Uterus (tissue), 2 donors: ENCODE measurements around the gene FOXN3.

ENCODE experiments used
- POLR2A ChIP-seq, 2 donors: fragments of 450-650 bp; IDR thresholded peaks; one replicate each; pipeline ENCODE4 v1.6.1; 2016; ENCODE audit warnings: antibody characterized with exemption in 2 of 2, mild to moderate bottlenecking in 1 of 2, moderate library complexity in 1 of 2
- TF ChIP-seq, protein P1 (sequence below), 4 experiments: fragments of 200-600 bp in 2 of 4; fragments of 450-650 bp in 2 of 4; sonication (generic) in 2 of 4; IDR thresholded peaks; one replicate each; pipeline ENCODE4 v1.5.1; 2016 to 2019; ENCODE audit warnings: antibody characterized with exemption in 4 of 4, mild to moderate bottlenecking in 2 of 4, moderate library complexity in 1 of 4

DNA sequence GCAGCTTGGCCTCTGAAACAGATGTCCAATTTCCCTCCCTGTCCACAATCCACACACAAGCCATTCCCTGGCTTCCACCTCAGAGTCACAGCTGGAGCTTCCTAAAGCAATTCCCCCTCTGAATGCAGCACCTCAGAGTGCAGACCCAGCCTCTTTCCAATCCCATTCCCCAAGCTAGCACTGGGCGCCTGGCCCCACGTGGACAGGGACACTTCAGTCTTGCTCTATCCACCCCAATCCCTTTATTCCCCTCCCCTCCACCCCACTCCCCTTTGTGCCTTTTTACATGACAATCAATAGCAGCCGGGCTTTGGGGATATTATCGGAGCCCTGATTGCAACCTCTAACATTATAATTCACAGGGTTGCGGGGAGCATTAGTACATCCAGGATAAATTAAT lies 300.0 kb downstream of the FOXN3 start:
- no peak for TF ChIP-seq POLR2A (IDR thresholded peaks at IDR 0.05)
- TF ChIP-seq, protein P1, sequence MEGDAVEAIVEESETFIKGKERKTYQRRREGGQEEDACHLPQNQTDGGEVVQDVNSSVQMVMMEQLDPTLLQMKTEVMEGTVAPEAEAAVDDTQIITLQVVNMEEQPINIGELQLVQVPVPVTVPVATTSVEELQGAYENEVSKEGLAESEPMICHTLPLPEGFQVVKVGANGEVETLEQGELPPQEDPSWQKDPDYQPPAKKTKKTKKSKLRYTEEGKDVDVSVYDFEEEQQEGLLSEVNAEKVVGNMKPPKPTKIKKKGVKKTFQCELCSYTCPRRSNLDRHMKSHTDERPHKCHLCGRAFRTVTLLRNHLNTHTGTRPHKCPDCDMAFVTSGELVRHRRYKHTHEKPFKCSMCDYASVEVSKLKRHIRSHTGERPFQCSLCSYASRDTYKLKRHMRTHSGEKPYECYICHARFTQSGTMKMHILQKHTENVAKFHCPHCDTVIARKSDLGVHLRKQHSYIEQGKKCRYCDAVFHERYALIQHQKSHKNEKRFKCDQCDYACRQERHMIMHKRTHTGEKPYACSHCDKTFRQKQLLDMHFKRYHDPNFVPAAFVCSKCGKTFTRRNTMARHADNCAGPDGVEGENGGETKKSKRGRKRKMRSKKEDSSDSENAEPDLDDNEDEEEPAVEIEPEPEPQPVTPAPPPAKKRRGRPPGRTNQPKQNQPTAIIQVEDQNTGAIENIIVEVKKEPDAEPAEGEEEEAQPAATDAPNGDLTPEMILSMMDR (IDR thresholded peaks at IDR 0.05): no peak
